Natural killer cell (primary cell): ENCODE measurements around the gene SMIM30. TPM values are rescaled to one million over a fixed set of nuclear protein-coding genes. Genes with fewer than 3 reads are reported as not detected.

Experiments
- ATAC-seq, 3 donors: fragments of 150-1000 bp in 2 of 3; fragments of 200-7000 bp in 1 of 3; cut with Tn5 transposase; 1 replicate in 1 of 3; 2 replicates in 2 of 3; pipeline ENCODE4 v1.10.0; 2021; ENCODE audit warnings: mild to moderate bottlenecking in 2 of 3, moderate library complexity in 2 of 3
- DNase-seq, 2 donors: peaks; one replicate each; pipeline versions ENCODE4 v3.0.0 to v3.0.0-alpha.2; 2013 to 2021; ENCODE audit warnings: mixed read lengths in 1 of 2
- H3K27ac ChIP-seq: one replicate; pipeline ENCODE4 v1.5.1; 2013; ENCODE audit warnings: mild to moderate bottlenecking, low read length
- H3K27me3 ChIP-seq: one replicate; pipeline ENCODE4 v1.6.1; 2013; ENCODE audit warnings: low read length; ENCODE audit not compliant: control insufficient read depth, insufficient read depth
- H3K36me3 ChIP-seq: one replicate; pipeline ENCODE4 v1.6.1; 2013; ENCODE audit warnings: low read length; ENCODE audit not compliant: control insufficient read depth, insufficient read depth
- H3K4me1 ChIP-seq: one replicate; pipeline ENCODE4 v1.6.1; 2013; ENCODE audit warnings: low read length; ENCODE audit not compliant: control insufficient read depth, insufficient read depth
- H3K4me3 ChIP-seq: one replicate; pipeline ENCODE4 v1.5.1; 2013; ENCODE audit warnings: low read length
- H3K9me3 ChIP-seq: one replicate; pipeline ENCODE4 v1.6.1; 2013; ENCODE audit warnings: low read length; ENCODE audit not compliant: control insufficient read depth, insufficient read depth
- H3K27ac Mint-ChIP-seq, 2 donors: one replicate each; pipeline ENCODE4 v1.8.0; 2022; ENCODE audit warnings: mild to moderate bottlenecking in 2 of 2, mixed read lengths in 2 of 2, moderate library complexity in 1 of 2
- H3K27me3 Mint-ChIP-seq, 2 donors: one replicate each; pipeline ENCODE4 v1.8.0; 2022; ENCODE audit warnings: low read depth in 2 of 2, mixed read lengths in 2 of 2
- H3K36me3 Mint-ChIP-seq: one replicate; pipeline ENCODE4 v1.8.0; 2022; ENCODE audit warnings: mixed read lengths
- H3K4me1 Mint-ChIP-seq, 2 donors: one replicate each; pipeline ENCODE4 v1.8.0; 2022; ENCODE audit warnings: mixed read lengths in 2 of 2
- H3K4me3 Mint-ChIP-seq: one replicate; pipeline ENCODE4 v1.8.0; 2022; ENCODE audit warnings: mild to moderate bottlenecking, moderate library complexity, mixed read lengths
- H3K9me3 Mint-ChIP-seq, 2 donors: one replicate each; pipeline ENCODE4 v1.8.0; 2022; ENCODE audit warnings: mixed read lengths in 2 of 2
- CTCF ChIP-seq: fragments of 200-600 bp; IDR thresholded peaks from one replicate; pipeline ENCODE4 v1.8.0; 2022; ENCODE audit warnings: antibody characterized with exemption
- WGBS: methylation state at CpG from one replicate; pipeline ENCODE4 v1.1.7; 2013; ENCODE audit warnings: missing lambda C conversion rate; ENCODE audit not compliant: insufficient coverage; 5-methylcytosine and 5-hydroxymethylcytosine counted together
- intact Hi-C: fragments of 100-400 bp; cut with micrococcal nuclease; formaldehyde crosslinking; loops from one replicate; pipeline ENCODE4 v1.14.2; 2022
- total RNA-seq, 4 donors: library from RNA; stranded (reverse); fragments of 120-200 nt in 1 of 4; gene quantifications; one replicate each; pipeline versions ENCODE4 v1.2.3 to v1.2.4, GENCODE V29; 2013 to 2022

Gene SMIM30
- total RNA-seq, 3 donors from 2014 or later (not counting 1 experiment from before 2014, with no cell fraction given): 5.5 to 7.6 (median 6.6) TPM

- intact Hi-C loops: no loop called here
- Histone ChIP-seq H3K4me1 (no peaks in the 10 kb centered on the region), H3K27me3 (no peaks in the 10 kb centered on the region), H3K9me3 (no peaks in the 10 kb centered on the region), H3K36me3 (no peaks in the 10 kb centered on the region), H3K4me3 (no peak overlapping the region), H3K27ac (no peak overlapping the region)
- ATAC-seq (no peak), DNase-seq (no peak)
- no peak for TF ChIP-seq CTCF
- WGBS: no CpG with 5 or more reads among the region's 2 CpGs
- no peak overlapping the region for H3K27ac Mint-ChIP-seq
- H3K4me1 Mint-ChIP-seq: peaks cover 0 to 4% of the 10 kb centered on the region in 2 donors
- no peaks in the 10 kb centered on the region for H3K36me3 Mint-ChIP-seq
- no peak overlapping the region for H3K4me3 Mint-ChIP-seq
- peaks cover 0 to 2% of the 10 kb centered on the region in 2 donors for H3K9me3 Mint-ChIP-seq
- peaks cover 5 to 13% of the 10 kb centered on the region in 2 donors for H3K27me3 Mint-ChIP-seq
Observed at GRCh38 chr7:113143486-113144257, 25.3 kb upstream of the SMIM30 start.

GRCh38 chr7:113142385-113143119, 24.2 kb upstream of the SMIM30 start:
- no peak overlapping the region for H3K4me3 Mint-ChIP-seq
- H3K27me3 Mint-ChIP-seq: peaks cover 5 to 8% of the 10 kb centered on the region in 2 donors
- peaks cover 0 to 2% of the 10 kb centered on the region in 2 donors for H3K9me3 Mint-ChIP-seq
- no peak for TF ChIP-seq CTCF
- H3K36me3 Mint-ChIP-seq: no peaks in the 10 kb centered on the region
- no peaks in the 10 kb centered on the region for H3K4me1 ChIP-seq
- no peaks in the 10 kb centered on the region for H3K36me3 ChIP-seq
- H3K27ac ChIP-seq: no peak overlapping the region
- H3K4me3 ChIP-seq: no peak overlapping the region
- peaks cover 0 to 4% of the 10 kb centered on the region in 2 donors for H3K4me1 Mint-ChIP-seq
- intact Hi-C loops: no loop called here
- ATAC-seq (no peak), DNase-seq (no peak)
- WGBS: 58% methylated on average over 3 of the region's 5 CpGs
- H3K27me3 ChIP-seq: no peaks in the 10 kb centered on the region
- H3K27ac Mint-ChIP-seq: no peak overlapping the region
- no peaks in the 10 kb centered on the region for H3K9me3 ChIP-seq

GRCh38 chr7:113141803-113142202, 23.4 kb upstream of the SMIM30 start:
- H3K4me1 Mint-ChIP-seq: peaks cover 0 to 4% of the 10 kb centered on the region in 2 donors
- H3K9me3 Mint-ChIP-seq: peaks cover 0 to 2% of the 10 kb centered on the region in 2 donors
- Histone ChIP-seq H3K27ac (no peak overlapping the region), H3K4me1 (no peaks in the 10 kb centered on the region), H3K4me3 (no peak overlapping the region), H3K9me3 (no peaks in the 10 kb centered on the region), H3K36me3 (no peaks in the 10 kb centered on the region), H3K27me3 (no peaks in the 10 kb centered on the region)
- peaks cover 5 to 8% of the 10 kb centered on the region in 2 donors for H3K27me3 Mint-ChIP-seq
- DNase-seq (no peak), ATAC-seq (no peak)
- no peak overlapping the region for H3K4me3 Mint-ChIP-seq
- no peak for TF ChIP-seq CTCF
- H3K27ac Mint-ChIP-seq: no peak overlapping the region
- intact Hi-C loops: no loop called here
- no peaks in the 10 kb centered on the region for H3K36me3 Mint-ChIP-seq
